NCI-H774 (cell line): Measurements from ENCODE around the gene CD177.
"Not testable (repeated sequence)": the region's sequence is repeated elsewhere in the genome, so short reads cannot be mapped to it uniquely, and the experiment has no call there.

ENCODE experiments used
- DNase-seq: peaks from one replicate; lab custom pipeline; 2025; lab: John Stamatoyannopoulos, UW

Gene CD177

GRCh38 chr19:43332058-43332922 is 21.2 kb upstream of the CD177 start:
- DNase-seq = no peak

- not testable (repeated sequence) for DNase-seq
Measured at GRCh38 chr19:43336508-43336907, 17.0 kb upstream of the CD177 start.

- no peak for DNase-seq
Measured at GRCh38 chr19:43337737-43338136, 15.7 kb upstream of the CD177 start.

- DNase-seq = no peak
Measured at GRCh38 chr19:43338530-43338929, 15.0 kb upstream of the CD177 start.

- not testable (repeated sequence) for DNase-seq
Measured at GRCh38 chr19:43339243-43339930, 14.1 kb upstream of the CD177 start.

- DNase-seq = not testable (repeated sequence)
Measured at GRCh38 chr19:43340101-43340500, 13.4 kb upstream of the CD177 start.

GRCh38 chr19:43341098-43341497 is 12.4 kb upstream of the CD177 start:
- not testable (repeated sequence) for DNase-seq

- DNase-seq = peak; percentile 82
Measured at GRCh38 chr19:43342104-43342503, 11.4 kb upstream of the CD177 start.

- DNase-seq = not testable (repeated sequence)
Measured at GRCh38 chr19:43344347-43344925, 9.1 kb upstream of the CD177 start.

GRCh38 chr19:43349813-43350212 is 3.7 kb upstream of the CD177 start:
- DNase-seq = not testable (repeated sequence)

- no peak for DNase-seq
Measured at GRCh38 chr19:43351998-43352746, 1.3 kb upstream of the CD177 start.

- DNase-seq = no peak
Measured at GRCh38 chr19:43354305-43354627, 780 bp downstream of the CD177 start.

- not testable (repeated sequence) for DNase-seq
Measured at GRCh38 chr19:43356749-43357148, 3.3 kb downstream of the CD177 start.

- DNase-seq = no peak
Measured at GRCh38 chr19:43362179-43362578, 8.7 kb downstream of the CD177 start.

GRCh38 chr19:43362745-43363144 is 9.3 kb downstream of the CD177 start:
- no peak for DNase-seq

GRCh38 chr19:43365677-43366076 is 12.2 kb downstream of the CD177 start:
- DNase-seq = not testable (repeated sequence)

GRCh38 chr19:43367822-43368221 is 14.3 kb downstream of the CD177 start:
- DNase-seq = no peak

- DNase-seq = not testable (repeated sequence)
Measured at GRCh38 chr19:43368897-43369296, 15.4 kb downstream of the CD177 start.

- no peak for DNase-seq
Measured at GRCh38 chr19:43371909-43372308, 18.4 kb downstream of the CD177 start.

- no peak for DNase-seq
Measured at GRCh38 chr19:43372462-43372861, 19.0 kb downstream of the CD177 start.

- not testable (repeated sequence) for DNase-seq
Measured at GRCh38 chr19:43377624-43378023, 24.1 kb downstream of the CD177 start.

- no peak for DNase-seq
Measured at GRCh38 chr19:43380008-43380407, 26.5 kb downstream of the CD177 start.
